ENCODE results near the gene ID2.

Gene ID2

GRCh38 chr2:8704906-8705305 is 23.1 kb downstream of the ID2 start:
- TF ChIP-seq, protein P1, sequence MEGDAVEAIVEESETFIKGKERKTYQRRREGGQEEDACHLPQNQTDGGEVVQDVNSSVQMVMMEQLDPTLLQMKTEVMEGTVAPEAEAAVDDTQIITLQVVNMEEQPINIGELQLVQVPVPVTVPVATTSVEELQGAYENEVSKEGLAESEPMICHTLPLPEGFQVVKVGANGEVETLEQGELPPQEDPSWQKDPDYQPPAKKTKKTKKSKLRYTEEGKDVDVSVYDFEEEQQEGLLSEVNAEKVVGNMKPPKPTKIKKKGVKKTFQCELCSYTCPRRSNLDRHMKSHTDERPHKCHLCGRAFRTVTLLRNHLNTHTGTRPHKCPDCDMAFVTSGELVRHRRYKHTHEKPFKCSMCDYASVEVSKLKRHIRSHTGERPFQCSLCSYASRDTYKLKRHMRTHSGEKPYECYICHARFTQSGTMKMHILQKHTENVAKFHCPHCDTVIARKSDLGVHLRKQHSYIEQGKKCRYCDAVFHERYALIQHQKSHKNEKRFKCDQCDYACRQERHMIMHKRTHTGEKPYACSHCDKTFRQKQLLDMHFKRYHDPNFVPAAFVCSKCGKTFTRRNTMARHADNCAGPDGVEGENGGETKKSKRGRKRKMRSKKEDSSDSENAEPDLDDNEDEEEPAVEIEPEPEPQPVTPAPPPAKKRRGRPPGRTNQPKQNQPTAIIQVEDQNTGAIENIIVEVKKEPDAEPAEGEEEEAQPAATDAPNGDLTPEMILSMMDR (conservative IDR thresholded peaks at IDR 0.05; ENCODE audit: low read length): no peak
- no peak for TF ChIP-seq EZH2phosphoT487 (IDR thresholded peaks at IDR 0.05; ENCODE audit: borderline replicate concordance)

GRCh38 chr2:8709611-8710010 is 27.8 kb downstream of the ID2 start:
- Histone ChIP-seq H3K4me1 (ENCODE audit: insufficient read depth, low read length, poor library complexity, severe bottlenecking) (no peaks in the 10 kb centered on the region), H3K9me3 (ENCODE audit: insufficient read depth, low read depth, low read length) (no peaks in the 10 kb centered on the region), H3K9ac (ENCODE audit: low read depth, low read length, poor library complexity, severe bottlenecking) (no peak overlapping the region), H3K4me2 (ENCODE audit: low read depth, low read length, poor library complexity, severe bottlenecking) (no peak overlapping the region), H3K36me3 (ENCODE audit: insufficient read depth, low read length) (no peaks in the 10 kb centered on the region), H3F3A (ENCODE audit: low read depth) (no peaks in the 10 kb centered on the region), H4K20me1 (ENCODE audit: insufficient read depth, low read length, poor library complexity, severe bottlenecking) (no peaks in the 10 kb centered on the region), H3K27me3 (ENCODE audit: insufficient read depth, low read length, poor library complexity, severe bottlenecking) (no peaks in the 10 kb centered on the region), H3K79me2 (ENCODE audit: insufficient read depth, low read length) (no peaks in the 10 kb centered on the region), H3K4me3 (ENCODE audit: low read length, poor library complexity, severe bottlenecking) (no peak overlapping the region), H3K9me2 (replicated peaks; ENCODE audit: low read depth, low read length) (no peaks in the 10 kb centered on the region), H2AFZ (ENCODE audit: low read length) (no peak overlapping the region)
- TF ChIP-seq EZH2phosphoT487 (IDR thresholded peaks at IDR 0.05; ENCODE audit: borderline replicate concordance): no peak
- TF ChIP-seq, protein P1 (conservative IDR thresholded peaks at IDR 0.05; ENCODE audit: low read length): no peak

More at GRCh38 chr2:8704906-8705305, 23.1 kb downstream of the ID2 start:
- H3K4me3 ChIP-seq (ENCODE audit: low read length, poor library complexity, severe bottlenecking): no peak overlapping the region
- H3K4me2 ChIP-seq (ENCODE audit: low read depth, low read length, poor library complexity, severe bottlenecking): no peak overlapping the region
- no peaks in the 10 kb centered on the region for H3F3A ChIP-seq (ENCODE audit: low read depth)
- H3K9ac ChIP-seq (ENCODE audit: low read depth, low read length, poor library complexity, severe bottlenecking): no peak overlapping the region
- no peaks in the 10 kb centered on the region for H3K79me2 ChIP-seq (ENCODE audit: insufficient read depth, low read length)
- H3K9me3 ChIP-seq (ENCODE audit: insufficient read depth, low read depth, low read length): no peaks in the 10 kb centered on the region
- H3K4me1 ChIP-seq (ENCODE audit: insufficient read depth, low read length, poor library complexity, severe bottlenecking): no peaks in the 10 kb centered on the region
- H3K9me2 ChIP-seq (replicated peaks; ENCODE audit: low read depth, low read length): no peaks in the 10 kb centered on the region
- no peak overlapping the region for H2AFZ ChIP-seq (ENCODE audit: low read length)
- H4K20me1 ChIP-seq (ENCODE audit: insufficient read depth, low read length, poor library complexity, severe bottlenecking): no peaks in the 10 kb centered on the region
- no peaks in the 10 kb centered on the region for H3K36me3 ChIP-seq (ENCODE audit: insufficient read depth, low read length)
- H3K27me3 ChIP-seq (ENCODE audit: insufficient read depth, low read length, poor library complexity, severe bottlenecking): no peaks in the 10 kb centered on the region

DNA sequence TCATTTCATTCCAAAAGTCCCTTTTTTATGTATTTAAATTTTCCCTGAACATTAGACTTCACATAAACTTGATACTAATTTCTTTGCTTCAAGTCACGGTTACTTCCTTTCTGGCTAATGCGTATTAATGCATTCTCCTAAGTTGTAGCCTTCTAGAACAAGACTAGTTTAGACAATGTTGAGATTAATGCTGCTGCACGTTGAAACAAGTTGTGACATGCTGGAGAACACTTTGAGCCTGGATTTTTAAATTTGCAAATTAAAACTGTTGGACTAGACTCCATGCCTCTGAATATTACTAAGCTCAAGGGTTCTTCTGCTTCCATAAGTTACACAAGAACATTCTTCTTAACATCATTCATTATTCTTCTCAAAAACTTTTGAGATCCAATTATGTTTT is 29.1 kb downstream of the ID2 start:
- Histone ChIP-seq H3K36me3 (ENCODE audit: insufficient read depth, low read length) (no peaks in the 10 kb centered on the region), H3K9me3 (ENCODE audit: insufficient read depth, low read depth, low read length) (no peaks in the 10 kb centered on the region), H4K20me1 (ENCODE audit: insufficient read depth, low read length, poor library complexity, severe bottlenecking) (no peaks in the 10 kb centered on the region), H3K27me3 (ENCODE audit: insufficient read depth, low read length, poor library complexity, severe bottlenecking) (no peaks in the 10 kb centered on the region), H3K4me2 (ENCODE audit: low read depth, low read length, poor library complexity, severe bottlenecking) (no peak overlapping the region), H2AFZ (ENCODE audit: low read length) (no peak overlapping the region), H3F3A (ENCODE audit: low read depth) (no peaks in the 10 kb centered on the region), H3K9ac (ENCODE audit: low read depth, low read length, poor library complexity, severe bottlenecking) (no peak overlapping the region), H3K9me2 (replicated peaks; ENCODE audit: low read depth, low read length) (no peaks in the 10 kb centered on the region), H3K4me1 (ENCODE audit: insufficient read depth, low read length, poor library complexity, severe bottlenecking) (no peaks in the 10 kb centered on the region), H3K4me3 (ENCODE audit: low read length, poor library complexity, severe bottlenecking) (no peak overlapping the region), H3K79me2 (ENCODE audit: insufficient read depth, low read length) (no peaks in the 10 kb centered on the region)
- no peak for TF ChIP-seq EZH2phosphoT487 (IDR thresholded peaks at IDR 0.05; ENCODE audit: borderline replicate concordance)
- TF ChIP-seq, protein P1 (conservative IDR thresholded peaks at IDR 0.05; ENCODE audit: low read length): no peak

All from Loucy (cell line).